GM12878 (cell line): ENCODE measurements around the gene IBA57. TPM values are rescaled to one million over a fixed set of nuclear protein-coding genes. Genes with fewer than 3 reads are reported as not detected.

ENCODE experiments used
- ATAC-seq: fragments of 200-7000 bp; cut with Tn5 transposase; 3 replicates; pipeline ENCODE4 v1.9.1; 2020; ENCODE audit warnings: mild to moderate bottlenecking, moderate library complexity
- BruUV-seq: library from RNA; stranded (reverse); fragments of 400-500 nt; replicated peaks from 2 replicates; lab custom pipeline; 2021; lab: Mats Ljungman, UMichigan
- CTCF ChIA-PET: fragments of 300-600 bp; sonication (Branson Sonifier 250); formaldehyde crosslinking; extraction: SDS; loops from one replicate; lab custom pipeline; 2021; ENCODE audit warnings: inconsistent platforms; lab: Yijun Ruan, JAX
- POLR2A ChIA-PET: fragments of 350-600 bp; formaldehyde crosslinking; extraction: SDS; loops from one replicate; lab custom pipeline; 2021; ENCODE audit warnings: inconsistent platforms; lab: Charles Lee
- RAD21 ChIA-PET: fragments of 300-600 bp; sonication (Branson Sonifier 250); formaldehyde crosslinking; loops from one replicate; lab custom pipeline; 2023; ENCODE audit warnings: antibody characterized with exemption; ENCODE audit not compliant: unreplicated experiment; lab: Charles Lee
- SMC1A ChIA-PET: fragments of 300-600 bp; sonication (Branson Sonifier 250); formaldehyde crosslinking; loops from one replicate; lab custom pipeline; 2023; ENCODE audit not compliant: unreplicated experiment, uncharacterized antibody; lab: Charles Lee
- DNase-seq: peaks from one replicate; pipeline ENCODE4 v3.0.0-alpha.2; 2011; ENCODE audit warnings: low read depth, low spot score
- FAIRE-seq: peaks from 3 replicates; lab custom pipeline; 2011; peaks lifted over from hg19 to GRCh38; lab: Jason Lieb, UNC
- H2AFZ ChIP-seq: 2 replicates; pipeline ENCODE4 v1.6.0; 2011; ENCODE audit warnings: low read depth, low read length, control low read depth; ENCODE audit not compliant: control insufficient read depth
- H3K27ac ChIP-seq: 2 replicates; pipeline ENCODE4 v1.5.1; 2011; ENCODE audit warnings: control low read depth; ENCODE audit not compliant: control insufficient read depth, insufficient read depth
- H3K27me3 ChIP-seq, 2 experiments: replicated peaks in 1 of 2; 2 replicates each; pipeline versions ENCODE4 v1.6.0 to v1.6.1; 2011; ENCODE audit warnings: low read length in 1 of 2; ENCODE audit not compliant: control insufficient read depth in 2 of 2, insufficient read depth in 2 of 2
- H3K36me3 ChIP-seq, 2 experiments: 2 replicates each; pipeline ENCODE4 v1.5.1; 2011; ENCODE audit warnings: low read length in 1 of 2; ENCODE audit not compliant: control insufficient read depth in 2 of 2, insufficient read depth in 2 of 2
- H3K4me1 ChIP-seq: 2 replicates; pipeline ENCODE4 v1.6.1; 2011; ENCODE audit warnings: mild to moderate bottlenecking, low read length, moderate library complexity, mixed read lengths; ENCODE audit not compliant: control insufficient read depth, insufficient read depth
- H3K4me2 ChIP-seq: 2 replicates; pipeline ENCODE4 v1.6.0; 2011; ENCODE audit warnings: control low read depth; ENCODE audit not compliant: control insufficient read depth, insufficient read depth
- H3K4me3 ChIP-seq: fragments of 200-600 bp; sonication (generic); 2 replicates; pipeline ENCODE4 v1.5.1; 2016
- H3K79me2 ChIP-seq: 2 replicates; pipeline ENCODE4 v1.6.0; 2011; ENCODE audit warnings: low read length; ENCODE audit not compliant: control insufficient read depth, insufficient read depth
- H3K9ac ChIP-seq: 2 replicates; pipeline ENCODE4 v1.8.0; 2011; ENCODE audit warnings: low read length, control low read depth, mixed read lengths; ENCODE audit not compliant: control insufficient read depth, insufficient read depth
- H3K9me3 ChIP-seq: replicated peaks from 3 replicates; pipeline ENCODE4 v1.5.1; 2011; ENCODE audit warnings: mild to moderate bottlenecking, low read length; ENCODE audit not compliant: control insufficient read depth, insufficient read depth
- H4K20me1 ChIP-seq: 2 replicates; pipeline ENCODE4 v1.6.0; 2011; ENCODE audit not compliant: control insufficient read depth, insufficient read depth
- CHD1 ChIP-seq: IDR thresholded peaks from 2 replicates; pipeline ENCODE4 v1.6.1; 2012; ENCODE audit warnings: low read depth, low read length, improper control_type of control experiment
- DPF2 ChIP-seq: fragments of 450-650 bp; IDR thresholded peaks from 2 replicates; pipeline ENCODE4 v1.6.1; 2017; ENCODE audit warnings: mild to moderate bottlenecking
- FOS ChIP-seq: IDR thresholded peaks from 3 replicates; pipeline ENCODE4 v1.6.1; 2011; ENCODE audit warnings: borderline replicate concordance; ENCODE audit not compliant: insufficient read length; ENCODE audit errors: extremely low read depth
- FOXM1 ChIP-seq: IDR thresholded peaks from 2 replicates; pipeline ENCODE4 v1.6.1; 2012; ENCODE audit warnings: low read depth, mild to moderate bottlenecking, inconsistent platforms, low read length, moderate library complexity
- IKZF2 ChIP-seq, 2 experiments: fragments of 450-650 bp; IDR thresholded peaks; 2 replicates each; pipeline ENCODE4 v1.6.1; 2017; ENCODE audit warnings: mild to moderate bottlenecking in 2 of 2, moderate library complexity in 2 of 2
- NFXL1 ChIP-seq: fragments of 450-650 bp; IDR thresholded peaks from 2 replicates; pipeline ENCODE4 v1.6.1; 2017; ENCODE audit warnings: antibody characterized with exemption, mild to moderate bottlenecking, borderline replicate concordance
- NR2C2 ChIP-seq: IDR thresholded peaks from 2 replicates; pipeline ENCODE4 v1.6.1; 2011; ENCODE audit warnings: borderline replicate concordance, low read depth; ENCODE audit not compliant: control insufficient read depth, insufficient read length
- NRF1 ChIP-seq: conservative IDR thresholded peaks from 2 replicates; pipeline ENCODE4 v1.6.1; 2011; ENCODE audit warnings: mild to moderate bottlenecking, low read depth, low read length, improper control_type of control experiment
- POLR2AphosphoS2 ChIP-seq: IDR thresholded peaks from 2 replicates; pipeline ENCODE4 v1.6.1; 2011; ENCODE audit warnings: low read depth, mild to moderate bottlenecking, low read length, improper control_type of control experiment, moderate library complexity
- SPI1 ChIP-seq: IDR thresholded peaks from 2 replicates; pipeline ENCODE4 v1.6.1; 2011; ENCODE audit warnings: low read depth, mild to moderate bottlenecking, low read length, moderate library complexity, borderline replicate concordance; ENCODE audit not compliant: insufficient read depth
- TARDBP ChIP-seq: IDR thresholded peaks from 2 replicates; pipeline ENCODE4 v1.6.1; 2016; ENCODE audit warnings: borderline replicate concordance
- ZNF207 ChIP-seq: fragments of 450-650 bp; IDR thresholded peaks from 2 replicates; pipeline ENCODE4 v1.6.1; 2014; ENCODE audit warnings: antibody characterized with exemption, mild to moderate bottlenecking, borderline replicate concordance
- WGBS: methylation state at CpG from one replicate; pipeline ENCODE4 v1.1.6; 2016; ENCODE audit warnings: low lambda C conversion rate; ENCODE audit not compliant: insufficient replicate concordance, insufficient coverage; ENCODE audit errors: missing lambda C conversion rate; 5-methylcytosine and 5-hydroxymethylcytosine counted together
- in situ Hi-C: fragments of 300-500 bp; cut with MboI; formaldehyde crosslinking; loops from 9 replicates; pipeline ENCODE4 v1.14.3; 2018; ENCODE audit warnings: mixed read lengths
- intact Hi-C: fragments of 100-400 bp; cut with micrococcal nuclease; formaldehyde crosslinking; loops from one replicate; pipeline ENCODE4 v1.14.2; 2022; ENCODE audit not compliant: unreplicated experiment
- polyA plus RNA-seq, 11 experiments: library from polyadenylated mRNA; depleted of rRNA in 4 of 11; unstranded in 6 of 11; stranded (reverse) in 5 of 11; fragments of >200 nt; fragmentation: Nextera tagmentation in 4 of 11; fragmentation: Illumina TruSeq in 1 of 11; extraction: Ambion mirVana in 4 of 11; extraction: Trizol in 1 of 11; gene quantifications; 1 replicate in 1 of 11; 2 replicates in 10 of 11; pipeline versions ENCODE4 v1.2.1 to v1.2.3, GENCODE V29; 2011 to 2016; ENCODE audit warnings: inconsistent platforms in 2 of 11, missing spikeins in 2 of 11, low read depth in 1 of 11
- total RNA-seq, 4 experiments: library from RNA; depleted of rRNA in 3 of 4; stranded (reverse); fragments of >200 nt in 3 of 4; fragmentation: Illumina TruSeq in 1 of 4; extraction: Trizol in 1 of 4; gene quantifications; 2 replicates each; pipeline versions ENCODE4 v1.2.1 to v1.2.3, GENCODE V29; 2013 to 2021
- TF ChIP-seq, protein P1 (sequence below): fragments of 450-650 bp; IDR thresholded peaks from 2 replicates; pipeline ENCODE4 v1.6.1; 2017; ENCODE audit warnings: borderline replicate concordance

IBA57 gene
- total and polyA plus RNA-seq, 10 of the 15 experiments (the other 5 are each of a cell fraction or from before 2014, with no cell fraction given), result 0.51 to 8.6 (median 3.7) TPM

DNA sequence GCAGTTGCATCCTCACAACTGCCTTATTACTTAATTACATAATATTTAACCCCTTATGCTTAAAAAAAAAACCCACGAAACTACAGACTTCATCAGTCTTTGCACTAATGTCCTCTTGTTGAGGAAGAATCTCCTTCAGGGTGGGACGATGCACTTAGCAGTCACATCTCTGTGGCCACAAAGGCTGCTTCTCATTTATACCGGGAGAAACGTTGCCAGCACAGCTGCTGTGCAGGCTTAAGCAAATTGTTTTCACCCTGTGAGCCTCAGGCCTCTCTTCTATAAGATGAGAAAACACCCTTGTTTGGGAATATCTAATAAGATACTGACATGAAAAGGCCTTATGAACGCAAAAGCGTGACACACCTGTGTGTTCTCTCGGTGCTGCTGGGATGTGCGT lies 39.4 kb downstream of the IBA57 start:
- no peaks in the 10 kb centered on the region for H3K36me3 ChIP-seq
- DNase-seq, result no peak
- FAIRE-seq, result no peak
- intact Hi-C loops, result no loop called here
- ChIA-PET RAD21 (no interaction called here), POLR2A (no interaction called here), SMC1A (no interaction called here), CTCF (no interaction called here)
- H3K79me2 ChIP-seq, result no peaks in the 10 kb centered on the region
- WGBS, result 50% methylated on average over 8 of the region's 8 CpGs
- H3K27ac ChIP-seq, result no peak overlapping the region
- in situ Hi-C loops, result no loop called here
- no peaks in the 10 kb centered on the region; a peak in 2 of 4 replicates for H3K27me3 ChIP-seq
- no peaks in the 10 kb centered on the region for H4K20me1 ChIP-seq
- H3K4me1 ChIP-seq, result no peaks in the 10 kb centered on the region
- no peak overlapping the region for H3K4me2 ChIP-seq
- no peak overlapping the region for H3K4me3 ChIP-seq
- H2AFZ ChIP-seq, result no peak overlapping the region
- no peak for ATAC-seq
- H3K9me3 ChIP-seq, result no peaks in the 10 kb centered on the region; the same call in 2 of the 3 replicates
- TF ChIP-seq NRF1 (no peak), FOS (no peak), ZNF207 (no peak), FOXM1 (no peak), CHD1 (no peak), NR2C2 (no peak), TARDBP (no peak), DPF2 (no peak), SPI1 (no peak), IKZF2 (IDR thresholded peaks at IDR 0.05) (no peak), NFXL1 (no peak), POLR2AphosphoS2 (no peak)
- TF ChIP-seq, protein P1, sequence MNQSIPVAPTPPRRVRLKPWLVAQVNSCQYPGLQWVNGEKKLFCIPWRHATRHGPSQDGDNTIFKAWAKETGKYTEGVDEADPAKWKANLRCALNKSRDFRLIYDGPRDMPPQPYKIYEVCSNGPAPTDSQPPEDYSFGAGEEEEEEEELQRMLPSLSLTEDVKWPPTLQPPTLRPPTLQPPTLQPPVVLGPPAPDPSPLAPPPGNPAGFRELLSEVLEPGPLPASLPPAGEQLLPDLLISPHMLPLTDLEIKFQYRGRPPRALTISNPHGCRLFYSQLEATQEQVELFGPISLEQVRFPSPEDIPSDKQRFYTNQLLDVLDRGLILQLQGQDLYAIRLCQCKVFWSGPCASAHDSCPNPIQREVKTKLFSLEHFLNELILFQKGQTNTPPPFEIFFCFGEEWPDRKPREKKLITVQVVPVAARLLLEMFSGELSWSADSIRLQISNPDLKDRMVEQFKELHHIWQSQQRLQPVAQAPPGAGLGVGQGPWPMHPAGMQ, result no peak
- no peak overlapping the region for H3K9ac ChIP-seq
- no TSS peak for BruUV-seq
